ENCODE measurements around the gene C3orf20. TPM values are rescaled to one million over a fixed set of nuclear protein-coding genes. Genes with fewer than 3 reads are reported as not detected.

Gene C3orf20
- total RNA-seq, 1 donor: not detected

DNA sequence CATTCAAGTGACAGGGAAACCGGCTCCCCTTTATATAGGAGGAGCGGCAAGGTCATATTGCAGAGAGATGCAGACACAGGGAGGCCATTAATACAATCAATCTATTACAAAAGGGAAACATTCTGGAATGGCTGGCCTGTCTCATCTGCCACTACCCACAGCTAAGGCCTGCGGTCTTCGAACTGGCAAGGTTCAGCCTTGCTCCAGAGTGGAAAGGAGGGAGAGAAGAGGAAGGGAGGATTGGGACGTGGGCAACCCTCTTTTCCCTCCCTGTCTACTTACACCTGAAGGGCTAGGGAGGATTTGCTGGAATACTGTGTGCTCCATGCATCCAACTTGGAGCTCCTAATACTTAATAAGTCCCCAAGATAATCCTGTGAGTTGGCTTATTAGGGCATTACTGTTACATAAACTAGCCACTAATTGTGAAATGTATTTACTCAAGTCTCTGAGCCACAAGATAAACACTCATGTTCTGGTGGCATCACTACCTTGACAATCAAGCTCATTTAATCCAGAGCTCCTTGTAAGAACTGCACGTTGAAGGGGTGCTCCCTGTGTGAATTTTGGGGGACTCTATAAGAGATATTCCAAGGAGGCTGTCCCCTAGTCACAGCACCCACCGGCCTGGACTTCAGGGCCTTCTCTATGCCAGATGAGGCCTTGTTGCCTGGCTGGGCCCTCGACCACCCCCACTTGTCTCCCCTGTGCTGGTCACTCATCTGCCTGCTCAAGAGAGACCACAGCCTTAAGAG, 43.1 kb upstream of the C3orf20 start:
- TF ChIP-seq, protein P1, sequence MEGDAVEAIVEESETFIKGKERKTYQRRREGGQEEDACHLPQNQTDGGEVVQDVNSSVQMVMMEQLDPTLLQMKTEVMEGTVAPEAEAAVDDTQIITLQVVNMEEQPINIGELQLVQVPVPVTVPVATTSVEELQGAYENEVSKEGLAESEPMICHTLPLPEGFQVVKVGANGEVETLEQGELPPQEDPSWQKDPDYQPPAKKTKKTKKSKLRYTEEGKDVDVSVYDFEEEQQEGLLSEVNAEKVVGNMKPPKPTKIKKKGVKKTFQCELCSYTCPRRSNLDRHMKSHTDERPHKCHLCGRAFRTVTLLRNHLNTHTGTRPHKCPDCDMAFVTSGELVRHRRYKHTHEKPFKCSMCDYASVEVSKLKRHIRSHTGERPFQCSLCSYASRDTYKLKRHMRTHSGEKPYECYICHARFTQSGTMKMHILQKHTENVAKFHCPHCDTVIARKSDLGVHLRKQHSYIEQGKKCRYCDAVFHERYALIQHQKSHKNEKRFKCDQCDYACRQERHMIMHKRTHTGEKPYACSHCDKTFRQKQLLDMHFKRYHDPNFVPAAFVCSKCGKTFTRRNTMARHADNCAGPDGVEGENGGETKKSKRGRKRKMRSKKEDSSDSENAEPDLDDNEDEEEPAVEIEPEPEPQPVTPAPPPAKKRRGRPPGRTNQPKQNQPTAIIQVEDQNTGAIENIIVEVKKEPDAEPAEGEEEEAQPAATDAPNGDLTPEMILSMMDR (IDR thresholded peaks at IDR 0.05; ENCODE audit: insufficient read depth, low read length): no peak
- no peak overlapping the region for H3K4me3 ChIP-seq (ENCODE audit: low read depth, low read length)
- no peak for DNase-seq (ENCODE audit: low read depth)

DNA sequence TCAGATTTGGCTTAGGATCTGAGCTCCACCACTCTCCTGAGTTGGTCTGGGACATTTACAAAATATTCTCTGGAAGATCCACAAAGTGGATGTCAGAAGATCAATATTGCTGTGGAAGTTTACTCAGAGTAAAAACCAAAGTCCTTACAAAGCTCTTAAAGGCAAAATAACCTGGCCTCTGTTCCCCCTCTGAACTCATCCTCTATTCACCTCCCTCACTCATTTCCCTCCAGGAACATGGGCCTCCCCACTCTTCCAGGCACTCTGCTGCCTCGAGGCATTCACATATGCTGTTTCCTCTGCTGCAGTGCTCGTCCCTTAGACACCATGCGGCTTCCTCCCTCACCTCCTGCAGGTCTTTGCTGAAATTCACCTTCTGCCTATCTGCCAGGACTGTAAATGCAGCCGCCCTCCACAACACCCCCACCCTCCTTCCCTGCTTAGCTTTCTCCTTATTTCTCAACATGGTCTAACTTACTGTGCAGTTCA, 42.5 kb upstream of the C3orf20 start:
- TF ChIP-seq, protein P1 (IDR thresholded peaks at IDR 0.05; ENCODE audit: insufficient read depth, low read length): no peak
- DNase-seq (ENCODE audit: low read depth): no peak
- H3K4me3 ChIP-seq (ENCODE audit: low read depth, low read length): no peak overlapping the region

DNA sequence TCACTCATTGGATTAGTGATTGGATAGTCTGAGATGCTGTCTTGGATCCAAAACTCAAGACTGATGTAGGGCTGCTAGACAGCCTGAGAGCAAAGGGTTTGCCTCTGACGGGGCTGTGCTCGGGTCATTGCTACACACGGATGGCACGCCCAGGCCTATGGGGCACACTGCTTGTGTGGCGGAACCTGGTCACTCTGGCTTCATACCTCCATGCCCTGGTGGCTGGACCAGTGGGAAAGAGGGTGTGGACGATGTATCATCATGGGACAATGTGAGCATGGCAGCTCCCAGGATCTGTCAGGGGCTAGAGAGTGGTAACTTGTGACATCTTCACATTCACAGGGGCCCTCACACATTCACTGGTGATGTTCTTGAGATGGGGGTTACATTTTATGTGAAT, 41.5 kb upstream of the C3orf20 start:
- H3K4me3 ChIP-seq (ENCODE audit: low read depth, low read length): no peak overlapping the region
- TF ChIP-seq, protein P1 (IDR thresholded peaks at IDR 0.05; ENCODE audit: insufficient read depth, low read length): no peak
- no peak for DNase-seq (ENCODE audit: low read depth)

DNA sequence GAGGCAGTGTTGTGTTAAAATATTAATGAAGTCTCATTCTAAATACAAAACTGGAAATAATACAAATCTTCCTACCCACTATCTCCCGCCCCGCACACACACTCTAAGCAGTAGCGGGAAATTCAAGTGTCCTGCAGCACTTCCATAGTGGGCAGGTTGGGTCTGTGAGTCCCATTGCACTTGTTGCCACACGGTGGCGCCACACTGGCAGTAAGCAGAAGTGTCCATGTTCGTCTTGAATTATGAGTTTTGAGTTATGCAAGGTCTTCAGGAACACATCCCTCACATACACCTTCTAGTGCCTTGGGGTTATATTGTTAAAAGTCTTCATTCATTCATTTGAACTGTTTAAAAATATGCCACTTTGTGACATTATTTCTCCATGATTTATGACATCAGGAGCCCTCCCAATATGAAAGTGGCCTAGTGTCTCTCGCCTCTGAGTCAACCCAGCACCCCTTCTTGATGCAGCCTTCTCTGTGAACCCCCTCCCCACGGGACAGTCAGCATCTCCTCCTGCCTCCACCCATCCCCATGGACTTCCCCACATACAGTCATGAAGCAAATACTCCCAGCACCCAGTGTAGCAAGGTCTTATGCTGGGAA, 41.0 kb upstream of the C3orf20 start:
- peak; percentile 68 for DNase-seq (ENCODE audit: low read depth)
- no peak overlapping the region for H3K4me3 ChIP-seq (ENCODE audit: low read depth, low read length)
- TF ChIP-seq, protein P1 (IDR thresholded peaks at IDR 0.05; ENCODE audit: insufficient read depth, low read length): peak; percentile 76

DNA sequence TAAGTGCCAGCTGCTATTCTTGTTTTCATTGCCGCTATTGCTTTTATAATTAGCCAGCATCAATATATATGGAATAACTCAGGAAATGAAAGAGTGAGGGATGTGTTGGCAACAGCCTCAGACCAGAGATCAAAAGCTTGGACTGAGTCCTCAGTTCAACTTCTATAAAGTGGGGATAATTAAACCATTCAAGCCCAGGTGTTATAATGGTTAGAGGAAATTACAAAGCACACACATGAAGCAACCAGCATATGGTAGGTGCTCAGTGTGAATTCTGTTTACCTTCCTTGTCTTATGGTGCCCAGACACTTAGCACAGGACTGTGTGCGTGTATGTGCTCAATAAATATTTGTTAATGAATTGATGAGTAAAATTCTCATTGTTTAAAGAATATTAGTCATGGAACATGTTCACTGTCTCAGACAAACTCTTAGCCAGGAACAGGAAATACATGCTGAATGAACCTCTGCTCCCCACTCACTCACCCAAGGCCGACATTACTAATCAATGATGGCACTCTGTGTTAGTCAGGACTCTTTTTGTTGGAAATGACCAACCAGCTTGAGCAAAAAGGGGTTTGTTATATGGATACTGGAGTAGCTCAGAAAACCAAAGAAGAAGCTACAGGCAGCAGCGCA, 40.1 kb upstream of the C3orf20 start:
- no peak overlapping the region for H3K4me3 ChIP-seq (ENCODE audit: low read depth, low read length)
- TF ChIP-seq, protein P1 (IDR thresholded peaks at IDR 0.05; ENCODE audit: insufficient read depth, low read length): no peak
- DNase-seq (ENCODE audit: low read depth): peak; percentile 37

DNA sequence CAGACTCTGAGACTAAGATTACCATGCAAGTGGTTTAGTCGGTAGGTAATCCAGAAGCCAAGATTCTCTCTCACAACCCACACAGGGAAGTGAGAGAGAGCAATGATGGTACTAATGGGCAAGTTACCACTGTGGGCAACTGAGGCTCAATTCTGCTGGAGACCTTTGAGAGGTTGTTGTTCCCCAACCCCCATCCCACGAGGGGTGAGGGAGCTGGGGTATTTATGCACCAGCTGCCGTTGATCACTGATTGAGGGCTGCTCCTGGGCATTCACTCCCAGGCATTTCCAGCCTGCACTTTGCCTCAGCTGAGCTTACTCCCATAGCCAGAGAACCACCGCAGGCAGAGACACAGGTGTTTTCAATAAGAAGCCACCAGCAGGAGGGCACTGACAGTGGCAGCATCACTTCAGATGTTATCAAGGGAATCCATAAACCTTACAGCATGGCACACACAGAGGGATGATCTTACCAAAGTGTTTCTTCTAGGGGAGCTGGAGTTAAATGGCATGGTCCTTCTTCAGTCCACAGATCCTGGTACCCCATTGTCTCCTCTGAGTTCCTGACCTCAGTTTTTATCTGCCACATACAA, 38.3 kb upstream of the C3orf20 start:
- DNase-seq (ENCODE audit: low read depth): no peak
- TF ChIP-seq, protein P1 (IDR thresholded peaks at IDR 0.05; ENCODE audit: insufficient read depth, low read length): no peak

More for the DNA sequence above, 38.3 kb upstream of the C3orf20 start:
- no peak overlapping the region for H3K4me3 ChIP-seq (ENCODE audit: low read depth, low read length)

Measured in fibroblast of the aortic adventitia (primary cell).